H1 (cell line): Measurements from ENCODE around the gene RTN3. TPM values are rescaled to one million over a fixed set of nuclear protein-coding genes. Genes with fewer than 3 reads are reported as not detected.

Experiments used
- CTCF ChIA-PET: fragments of 300-600 bp; sonication (Branson Sonifier 250); formaldehyde crosslinking; loops from one replicate; lab custom pipeline; 2021; ENCODE audit not compliant: partially characterized antibody; lab: Charles Lee
- POLR2A ChIA-PET: fragments of 300-600 bp; sonication (Branson Sonifier 250); formaldehyde crosslinking; loops from one replicate; lab custom pipeline; 2021; ENCODE audit warnings: inconsistent platforms; ENCODE audit not compliant: partially characterized antibody; lab: Charles Lee
- DNase-seq, 2 experiments: peaks; one replicate each; pipeline versions ENCODE4 v3.0.0 to v3.0.0-alpha.2; 2010 to 2022; ENCODE audit warnings: low spot score in 2 of 2, low read depth in 1 of 2, mixed read lengths in 1 of 2
- FAIRE-seq: peaks from 2 replicates; lab custom pipeline; 2011; peaks lifted over from hg19 to GRCh38; lab: Jason Lieb, UNC
- H2AFZ ChIP-seq: 2 replicates; pipeline ENCODE4 v1.8.1; 2012; ENCODE audit warnings: low read length, inconsistent platforms
- H2AK5ac ChIP-seq: 2 replicates; pipeline ENCODE4 v1.6.1; 2013; ENCODE audit warnings: low read depth, low read length
- H2BK120ac ChIP-seq: replicated peaks from 2 replicates; pipeline ENCODE3; 2013; ENCODE audit warnings: low read depth, low read length, inconsistent platforms
- H2BK12ac ChIP-seq: 2 replicates; pipeline ENCODE4 v1.6.1; 2013; ENCODE audit warnings: low read depth, low read length
- H2BK15ac ChIP-seq: 2 replicates; pipeline ENCODE4 v1.6.1; 2013; ENCODE audit warnings: low read length
- H2BK20ac ChIP-seq: 2 replicates; pipeline ENCODE4 v1.6.1; 2013; ENCODE audit warnings: low read length
- H2BK5ac ChIP-seq: 2 replicates; pipeline ENCODE4 v1.6.1; 2013; ENCODE audit warnings: low read depth, low read length
- H3K14ac ChIP-seq: 2 replicates; pipeline ENCODE4 v1.6.1; 2013; ENCODE audit warnings: inconsistent platforms; ENCODE audit not compliant: insufficient read length
- H3K18ac ChIP-seq: 2 replicates; pipeline ENCODE4 v1.6.1; 2013; ENCODE audit warnings: low read length; ENCODE audit errors: extremely low read depth
- H3K23ac ChIP-seq: 2 replicates; pipeline ENCODE4 v1.6.1; 2013; ENCODE audit warnings: inconsistent platforms; ENCODE audit not compliant: insufficient read length
- H3K23me2 ChIP-seq: 2 replicates; pipeline ENCODE4 v1.6.1; 2013; ENCODE audit warnings: low read depth, low read length
- H3K27ac ChIP-seq: 2 replicates; pipeline ENCODE4 v1.6.1; 2011; ENCODE audit warnings: low read depth, low read length, inconsistent platforms
- H3K27me3 ChIP-seq, 4 experiments: replicated peaks in 1 of 4; 1 replicate in 1 of 4; 2 replicates in 3 of 4; pipeline versions ENCODE4 v1.6.1 to v1.8.1; 2011 to 2013; ENCODE audit warnings: low read length in 3 of 4, mild to moderate bottlenecking in 3 of 4, inconsistent platforms in 2 of 4, mixed read lengths in 2 of 4, moderate library complexity in 1 of 4; ENCODE audit not compliant: control insufficient read depth in 3 of 4, insufficient read depth in 3 of 4; ENCODE audit errors: extremely low read depth in 1 of 4
- H3K36me3 ChIP-seq, 4 experiments: 2 replicates each; pipeline versions ENCODE4 v1.6.1 to v1.8.1; 2011 to 2013; ENCODE audit warnings: mild to moderate bottlenecking in 4 of 4, low read length in 3 of 4, moderate library complexity in 2 of 4, control low read depth in 1 of 4, inconsistent platforms in 1 of 4; ENCODE audit not compliant: insufficient read depth in 4 of 4, control insufficient read depth in 2 of 4
- H3K4ac ChIP-seq: replicated peaks from 2 replicates; pipeline ENCODE3; 2013; ENCODE audit warnings: low read length, low read depth, mixed read lengths, inconsistent platforms; ENCODE audit not compliant: insufficient read length
- H3K4me1 ChIP-seq, 4 experiments: replicated peaks in 1 of 4; 1 replicate in 1 of 4; 2 replicates in 3 of 4; pipeline versions ENCODE4 v1.6.1 to v1.8.1; 2011 to 2013; ENCODE audit warnings: low read length in 3 of 4, inconsistent platforms in 2 of 4, mixed read lengths in 1 of 4; ENCODE audit not compliant: insufficient read depth in 4 of 4, control insufficient read depth in 3 of 4
- H3K4me2 ChIP-seq, 2 experiments: 2 replicates each; pipeline versions ENCODE4 v1.6.1 to v1.8.1; 2011 to 2013; ENCODE audit warnings: low read depth in 2 of 2, low read length in 2 of 2, control low read depth in 1 of 2, inconsistent platforms in 1 of 2, mild to moderate bottlenecking in 1 of 2; ENCODE audit not compliant: insufficient read depth in 1 of 2
- H3K4me3 ChIP-seq, 4 experiments: fragments of 200-600, 300-600 bp in 1 of 4; sonication (generic), shearing (Covaris generic), sonication (Bioruptor Twin) in 1 of 4; 2 replicates each; pipeline versions ENCODE4 v1.5.1 to v1.8.1; 2011 to 2016; ENCODE audit warnings: low read length in 4 of 4, low read depth in 3 of 4, control low read depth in 2 of 4, inconsistent platforms in 2 of 4, mild to moderate bottlenecking in 2 of 4, mixed read lengths in 1 of 4, moderate library complexity in 1 of 4; ENCODE audit not compliant: insufficient read depth in 2 of 4; ENCODE audit errors: extremely low read depth in 1 of 4
- H3K56ac ChIP-seq: replicated peaks from 2 replicates; pipeline ENCODE3; 2013; ENCODE audit warnings: low read depth, mild to moderate bottlenecking, mixed read lengths, low read length, inconsistent platforms; ENCODE audit not compliant: insufficient read length
- H3K79me1 ChIP-seq: 2 replicates; pipeline ENCODE4 v1.6.1; 2013; ENCODE audit warnings: low read depth, low read length, control low read depth
- H3K79me2 ChIP-seq, 2 experiments: 2 replicates each; pipeline versions ENCODE4 v1.6.1 to v1.8.1; 2012 to 2013; ENCODE audit warnings: low read length in 2 of 2, mild to moderate bottlenecking in 2 of 2, inconsistent platforms in 1 of 2; ENCODE audit not compliant: insufficient read depth in 2 of 2, control insufficient read depth in 1 of 2
- H3K9ac ChIP-seq, 4 experiments: replicated peaks in 1 of 4; 1 replicate in 1 of 4; 2 replicates in 3 of 4; pipeline versions ENCODE4 v1.6.1 to v1.8.1; 2011 to 2013; ENCODE audit warnings: low read depth in 3 of 4, low read length in 3 of 4, control low read depth in 2 of 4, mild to moderate bottlenecking in 2 of 4, moderate library complexity in 2 of 4, inconsistent platforms in 1 of 4; ENCODE audit errors: extremely low read depth in 1 of 4
- H3K9me3 ChIP-seq, 2 experiments: 2 replicates each; pipeline versions ENCODE4 v1.6.1 to v1.8.1; 2012 to 2013; ENCODE audit warnings: mild to moderate bottlenecking in 2 of 2, moderate library complexity in 2 of 2, control low read depth in 1 of 2, inconsistent platforms in 1 of 2, low read depth in 1 of 2, low read length in 1 of 2, mixed read lengths in 1 of 2; ENCODE audit not compliant: insufficient read depth in 2 of 2
- H4K20me1 ChIP-seq, 2 experiments: replicated peaks in 1 of 2; 2 replicates each; pipeline versions ENCODE3 to v1.8.1; 2011 to 2013; ENCODE audit warnings: inconsistent platforms in 2 of 2, low read length in 2 of 2, mild to moderate bottlenecking in 1 of 2; ENCODE audit not compliant: insufficient read depth in 2 of 2, control insufficient read depth in 1 of 2
- H4K5ac ChIP-seq: 2 replicates; pipeline ENCODE4 v1.6.1; 2013; ENCODE audit warnings: low read length, low read depth, mixed read lengths, inconsistent platforms; ENCODE audit not compliant: insufficient read length
- H4K8ac ChIP-seq: 2 replicates; pipeline ENCODE4 v1.8.0; 2013; ENCODE audit warnings: mild to moderate bottlenecking, moderate library complexity, low read length, inconsistent platforms; ENCODE audit not compliant: insufficient read depth; ENCODE audit errors: extremely low read depth
- H4K91ac ChIP-seq: replicated peaks from 2 replicates; pipeline ENCODE3; 2013; ENCODE audit warnings: low read length, mixed read lengths, inconsistent platforms; ENCODE audit not compliant: insufficient read length
- BRCA1 ChIP-seq: IDR thresholded peaks from 2 replicates; pipeline ENCODE4 v1.6.1; 2012; ENCODE audit warnings: low read depth, low read length, improper control_type of control experiment
- CTBP2 ChIP-seq: IDR thresholded peaks from 2 replicates; pipeline ENCODE4 v1.7.0; 2011; ENCODE audit warnings: borderline replicate concordance, mild to moderate bottlenecking, moderate library complexity, mixed read lengths, low read length; ENCODE audit not compliant: insufficient read depth, insufficient read length
- E2F6 ChIP-seq: IDR thresholded peaks from 2 replicates; pipeline ENCODE4 v1.6.1; 2012; ENCODE audit warnings: inconsistent platforms
- EP300 ChIP-seq, 2 experiments: IDR thresholded peaks; 1 replicate in 1 of 2; 2 replicates in 1 of 2; pipeline ENCODE4 v1.6.1; 2011 to 2012; ENCODE audit warnings: low read depth in 2 of 2, low read length in 2 of 2, mild to moderate bottlenecking in 2 of 2, borderline replicate concordance in 1 of 2, inconsistent platforms in 1 of 2, moderate library complexity in 1 of 2
- GTF2F1 ChIP-seq: IDR thresholded peaks from 2 replicates; pipeline ENCODE4 v1.6.1; 2012; ENCODE audit warnings: low read depth, low read length, improper control_type of control experiment, borderline replicate concordance
- PHF8 ChIP-seq: fragments of 200-600 bp; sonication (generic); conservative IDR thresholded peaks from 2 replicates; pipeline ENCODE4 v1.7.1; 2012; ENCODE audit warnings: low read depth, mild to moderate bottlenecking, inconsistent platforms, low read length, moderate library complexity
- POU5F1 ChIP-seq: IDR thresholded peaks from 2 replicates; pipeline ENCODE4 v1.6.1; 2011; ENCODE audit warnings: low read depth, mild to moderate bottlenecking, low read length, moderate library complexity
- RBBP5 ChIP-seq: IDR thresholded peaks from 2 replicates; pipeline ENCODE4 v1.7.1; 2012; ENCODE audit warnings: low read depth, mild to moderate bottlenecking, inconsistent platforms, low read length, moderate library complexity, borderline replicate concordance
- RXRA ChIP-seq: IDR thresholded peaks from 2 replicates; pipeline ENCODE4 v1.6.1; 2011; ENCODE audit warnings: low read depth, mild to moderate bottlenecking, low read length, moderate library complexity; ENCODE audit not compliant: insufficient read depth
- SIRT6 ChIP-seq: IDR thresholded peaks from one replicate; pipeline ENCODE4 v1.7.1; 2012; ENCODE audit warnings: low read length, inconsistent platforms
- TAF7 ChIP-seq: optimal IDR thresholded peaks from 2 replicates; pipeline ENCODE3; 2011; ENCODE audit warnings: low read depth, mild to moderate bottlenecking, inconsistent platforms, low read length, moderate library complexity, borderline replicate concordance
- TCF12 ChIP-seq: IDR thresholded peaks from 2 replicates; pipeline ENCODE4 v1.6.1; 2011; ENCODE audit warnings: low read depth, mild to moderate bottlenecking, low read length
- WGBS, 2 experiments: shearing (Covaris generic) in 1 of 2; methylation state at CpG; one replicate each; pipeline versions ENCODE4 v1.1.6 to v1.1.7; 2013 to 2015; ENCODE audit warnings: low lambda C conversion rate in 2 of 2, mixed read lengths in 2 of 2, inconsistent platforms in 1 of 2, low coverage in 1 of 2, missing lambda C conversion rate in 1 of 2; ENCODE audit not compliant: insufficient replicate concordance in 2 of 2, insufficient coverage in 1 of 2, insufficient read length in 1 of 2; ENCODE audit errors: extremely low coverage in 1 of 2, missing lambda C conversion rate in 1 of 2; 5-methylcytosine and 5-hydroxymethylcytosine counted together
- polyA plus RNA-seq, 7 experiments: library from polyadenylated mRNA; depleted of rRNA in 3 of 7; stranded (reverse) in 5 of 7; unstranded in 2 of 7; fragments of >200 nt in 5 of 7; fragments of 200-250 nt in 2 of 7; gene quantifications; 1 replicate in 5 of 7; 2 replicates in 1 of 7; 4 replicates in 1 of 7; pipeline versions ENCODE4 v1.2.1 to v1.2.3, GENCODE V29; 2011 to 2013; ENCODE audit warnings: missing spikeins in 2 of 7, mixed read lengths in 2 of 7
- total RNA-seq: library from RNA; stranded (reverse); fragmentation: NEBNext Ultra II Directional; extraction: Animal tissue kit (Norgen Biotek cat#: 25700); gene quantifications from 2 replicates; pipeline ENCODE4 v1.2.1, GENCODE V29; 2021

RTN3 gene
- total and polyA plus RNA-seq, 2 of the 8 experiments (the other 6 are each of a cell fraction or from before 2014, with no cell fraction given) = 160 to 203 TPM

GRCh38 chr11:63699896-63700295 is 18.6 kb downstream of the RTN3 start:
- Histone ChIP-seq H3K9ac (no peak overlapping the region), H3K4ac (no peak overlapping the region), H2AK5ac (no peak overlapping the region), H3K4me2 (no peak overlapping the region), H3K23ac (no peak overlapping the region), H3K14ac (no peak overlapping the region), H4K8ac (no peak overlapping the region), H2BK5ac (no peak overlapping the region), H3K79me2 (peaks cover 12 to 82% of the 10 kb centered on the region in 2 experiments), H3K18ac (no peak overlapping the region), H3K56ac (no peak overlapping the region), H3K79me1 (peaks cover 4% of the 10 kb centered on the region), H3K9me3 (no peaks in the 10 kb centered on the region), H3K23me2 (no peaks in the 10 kb centered on the region), H3K36me3 (no peaks in the 10 kb centered on the region; a peak in 1 of 8 replicates), H2BK12ac (no peak overlapping the region), H3K4me3 (no peak overlapping the region), H2BK120ac (no peak overlapping the region), H2BK20ac (no peak overlapping the region), H4K91ac (no peak overlapping the region), H2BK15ac (no peak overlapping the region), H3K27ac (no peak overlapping the region), H3K27me3 (no peaks in the 10 kb centered on the region), H4K20me1 (peaks cover 7% of the 10 kb centered on the region in 2 experiments), H2AFZ (no peak overlapping the region), H3K4me1 (peaks cover 0 to 8% (median 2%) of the 10 kb centered on the region in 4 experiments; a peak in 3 of 7 replicates), H4K5ac (no peak overlapping the region)
- FAIRE-seq (no peak), DNase-seq (no peak)
- CTCF ChIA-PET = interaction anchor here (0.6 to 1.7 kb wide), 7 partner anchors 8 to 538 kb away, joined by 3 to 10 read pairs (median 3); no protein-coding TSS in a partner anchor
- POLR2A ChIA-PET = interaction anchor here (0.6 kb wide), 1 partner anchor 10 kb away, joined by 3 read pairs; no protein-coding TSS in a partner anchor
- 91% methylated on average over 1 of the region's 1 CpG; no CpG with 5 or more reads in 1 of the 2 experiments for WGBS, 2 experiments
- TF ChIP-seq BRCA1 = no peak
- TF ChIP-seq RXRA = no peak
- no peak for TF ChIP-seq RBBP5
- TF ChIP-seq E2F6 = no peak
- TF ChIP-seq TAF7 = no peak
- no peak for TF ChIP-seq POU5F1
- TF ChIP-seq TCF12 = no peak
- no peak for TF ChIP-seq PHF8
- no peak for TF ChIP-seq SIRT6
- TF ChIP-seq GTF2F1 = no peak
- TF ChIP-seq EP300 (IDR thresholded peaks at IDR 0.05; ENCODE audit: borderline replicate concordance in 1 of 2, low read depth in 2 of 2, low read length in 2 of 2) = no peak
- TF ChIP-seq CTBP2 = no peak
